WI38 (cell line): ENCODE results near the gene PREX1.

Experiments used
- H3K4me3 ChIP-seq: 2 replicates; pipeline ENCODE4 v1.5.1; 2011; ENCODE audit warnings: low read depth, mild to moderate bottlenecking, control low read depth, low read length
- CTCF ChIP-seq: IDR thresholded peaks from 2 replicates; pipeline ENCODE4 v1.5.1; 2012; ENCODE audit warnings: low read depth, mild to moderate bottlenecking, control low read depth, low read length

PREX1 gene

GRCh38 chr20:48864738-48865318, 37.0 kb upstream of the PREX1 start:
- TF ChIP-seq CTCF, result no peak
- H3K4me3 ChIP-seq, result no peak overlapping the region

DNA sequence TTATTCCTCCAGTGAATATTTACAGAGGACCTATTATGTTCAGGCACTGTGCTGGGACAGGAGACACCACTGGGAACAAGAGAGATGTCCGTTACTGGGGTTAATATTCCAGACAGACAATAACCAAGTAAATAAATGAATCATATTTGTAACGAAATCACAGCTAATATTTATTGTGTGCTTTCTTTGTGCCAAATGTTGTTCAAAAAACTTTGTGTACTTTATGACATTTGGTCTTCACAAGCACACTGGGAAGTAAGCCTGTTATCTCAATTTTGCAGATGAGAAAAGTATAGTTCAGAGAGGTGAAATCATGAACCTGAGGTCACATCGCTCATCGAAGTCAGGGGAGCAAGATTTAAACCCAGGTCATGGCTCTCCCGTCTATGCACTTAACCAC, 36.5 kb upstream of the PREX1 start:
- H3K4me3 ChIP-seq, result no peak overlapping the region
- no peak for TF ChIP-seq CTCF

DNA sequence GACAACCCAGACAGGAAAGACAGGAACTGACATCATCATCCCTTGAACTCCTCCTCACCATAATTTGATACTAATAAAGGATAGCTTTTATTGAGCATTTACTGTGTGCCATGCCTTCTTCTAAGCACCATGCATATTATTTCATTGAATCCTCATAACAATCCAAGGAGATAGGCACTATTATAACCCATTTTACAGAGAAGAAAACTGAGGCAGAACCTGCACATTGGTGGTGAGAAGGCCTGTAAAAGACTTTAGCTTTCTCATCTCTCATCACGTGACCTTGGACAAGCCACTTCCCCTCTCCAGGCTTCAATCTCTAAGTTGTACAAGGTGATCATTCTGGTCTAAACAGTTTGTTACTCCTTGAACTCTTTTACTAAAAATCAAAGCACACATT, 34.5 kb upstream of the PREX1 start:
- no peak overlapping the region for H3K4me3 ChIP-seq
- TF ChIP-seq CTCF, result no peak

DNA sequence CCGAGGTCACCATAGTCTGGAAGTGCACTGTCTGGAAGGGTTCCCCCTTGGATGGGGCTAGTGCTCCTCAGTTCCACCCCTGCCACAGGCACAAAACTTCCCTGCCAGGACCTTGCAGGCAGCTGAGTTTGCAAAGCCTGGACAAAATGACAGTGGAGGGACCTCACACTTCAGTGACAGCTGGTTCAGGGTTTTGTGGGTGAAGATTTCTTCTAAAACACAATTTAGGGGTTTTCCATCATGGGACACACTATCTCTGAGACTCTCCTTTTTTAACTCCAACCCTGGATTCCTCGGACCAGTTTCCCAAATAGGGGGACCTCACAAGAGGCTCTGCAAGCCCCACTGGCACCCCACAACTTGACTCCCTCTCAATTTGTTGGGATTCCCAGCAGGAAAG, 33.6 kb upstream of the PREX1 start:
- no peak for TF ChIP-seq CTCF
- H3K4me3 ChIP-seq, result no peak overlapping the region

DNA sequence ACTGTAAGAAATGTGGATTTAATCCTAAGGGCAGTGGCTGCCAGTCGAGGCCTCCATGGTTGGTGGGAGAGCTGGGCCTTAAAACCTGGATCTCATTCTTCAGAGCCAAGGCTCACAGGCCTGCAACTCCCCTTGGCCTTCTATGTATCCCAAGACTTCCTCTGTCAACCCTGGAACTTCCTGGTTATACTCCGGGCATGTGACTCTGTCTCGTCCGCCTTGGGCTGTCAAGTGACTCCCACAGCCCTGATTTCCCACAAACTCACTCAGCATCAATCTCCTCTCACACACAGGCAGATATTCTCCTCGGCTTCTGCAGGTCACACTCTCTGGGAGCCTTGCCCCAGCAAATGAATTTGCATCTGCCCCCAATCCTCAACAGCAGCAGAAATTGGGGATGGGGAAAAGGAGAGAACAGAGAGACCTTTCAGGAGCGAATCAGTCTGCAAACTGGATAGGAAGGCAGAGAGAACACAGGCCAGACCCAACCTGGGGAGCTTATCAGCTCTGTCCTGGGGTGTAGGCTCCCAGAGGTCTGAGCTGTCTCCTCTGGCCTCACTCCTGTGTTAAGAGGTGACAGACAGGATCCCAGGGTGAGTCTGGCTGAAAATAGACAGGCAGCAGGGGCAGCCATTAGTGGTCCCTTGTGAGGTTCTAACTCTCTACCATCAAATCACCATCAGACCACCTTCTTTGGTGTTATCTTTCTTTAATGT, 30.4 kb upstream of the PREX1 start:
- H3K4me3 ChIP-seq, result no peak overlapping the region
- TF ChIP-seq CTCF, result no peak

DNA sequence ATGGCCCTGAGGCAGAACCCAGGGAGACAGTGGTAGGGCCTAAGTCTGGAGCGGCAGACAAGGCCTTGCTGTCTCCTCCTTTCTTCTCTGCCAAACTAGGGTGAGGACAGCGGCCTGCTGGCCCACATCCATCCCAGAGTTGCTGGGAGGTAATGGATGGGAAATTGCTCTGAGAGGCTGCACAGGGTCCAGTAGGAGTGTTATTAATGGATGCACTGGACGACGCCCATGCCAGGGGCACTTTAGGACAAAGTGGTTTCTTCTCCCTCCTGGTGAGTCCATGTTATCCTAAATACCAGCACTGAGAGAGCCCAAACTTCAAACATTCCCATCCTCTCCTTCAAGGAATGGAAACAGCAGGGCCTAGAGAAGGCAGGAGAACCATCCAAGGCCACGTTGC, 28.3 kb upstream of the PREX1 start:
- TF ChIP-seq CTCF, result no peak
- no peak overlapping the region for H3K4me3 ChIP-seq

DNA sequence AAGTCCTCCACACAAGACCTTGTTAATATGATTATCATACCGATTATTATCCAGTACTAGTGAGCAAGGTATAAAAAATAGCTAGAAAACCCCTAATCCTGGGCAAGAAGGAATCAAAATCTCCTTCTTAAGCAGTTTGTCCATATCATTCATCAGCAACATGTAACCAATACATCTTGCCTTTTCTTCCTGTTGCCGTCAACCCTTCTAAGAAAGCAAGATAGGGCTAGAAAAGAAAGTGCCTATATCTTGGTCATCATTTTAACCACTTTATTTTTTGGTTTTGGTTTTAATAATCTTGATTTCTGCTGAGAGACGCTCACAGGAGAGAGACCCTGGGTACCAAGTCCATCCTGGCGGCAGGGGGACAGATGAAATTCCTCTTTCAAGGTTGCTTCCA, 27.2 kb upstream of the PREX1 start:
- H3K4me3 ChIP-seq, result no peak overlapping the region
- TF ChIP-seq CTCF, result no peak
